WTC11 (cell line): Measurements from ENCODE around the gene DLAT. TPM values are rescaled to one million over a fixed set of nuclear protein-coding genes. Genes with fewer than 3 reads are reported as not detected.

Experiments used
- ATAC-seq: fragments of 200-7000 bp; cut with Tn5 transposase; 2 replicates; pipeline ENCODE4 v1.10.0; 2021; ENCODE audit warnings: mild to moderate bottlenecking, moderate library complexity
- CTCF ChIA-PET: fragments of 300-600 bp; sonication (Branson Sonifier 250); formaldehyde crosslinking; loops from one replicate; lab custom pipeline; 2021; ENCODE audit warnings: antibody characterized with exemption; lab: Charles Lee
- POLR2A ChIA-PET: fragments of 350-600 bp; sonication (Branson Sonifier 250); formaldehyde crosslinking; loops from one replicate; lab custom pipeline; 2021; ENCODE audit warnings: antibody characterized with exemption; lab: Charles Lee
- DNase-seq: peaks from one replicate; pipeline ENCODE4 v3.0.0; 2021; ENCODE audit warnings: low spot score
- H3K27ac Mint-ChIP-seq: 2 replicates; pipeline ENCODE4 v1.8.0; 2021; ENCODE audit warnings: mixed read lengths
- H3K27me3 Mint-ChIP-seq: 2 replicates; pipeline ENCODE4 v1.8.0; 2021; ENCODE audit warnings: low read depth, mild to moderate bottlenecking, moderate library complexity, mixed read lengths
- H3K36me3 Mint-ChIP-seq: 2 replicates; pipeline ENCODE4 v1.8.0; 2021; ENCODE audit warnings: mixed read lengths
- H3K4me1 Mint-ChIP-seq: 2 replicates; pipeline ENCODE4 v1.8.0; 2022; ENCODE audit warnings: mixed read lengths
- H3K4me3 Mint-ChIP-seq: 2 replicates; pipeline ENCODE4 v1.8.0; 2021; ENCODE audit warnings: mild to moderate bottlenecking, moderate library complexity, mixed read lengths
- H3K9me3 Mint-ChIP-seq: 2 replicates; pipeline ENCODE4 v1.8.0; 2021; ENCODE audit warnings: mixed read lengths
- ATF2 ChIP-seq: sonication (generic); formaldehyde crosslinking; IDR thresholded peaks from 2 replicates; pipeline ENCODE4 v1.8.1; 2022; ENCODE audit warnings: low read depth, missing genetic modification reagents, borderline replicate concordance
- CTCF ChIP-seq: fragments of 200-600 bp; IDR thresholded peaks from 2 replicates; pipeline ENCODE4 v1.8.0; 2022; ENCODE audit warnings: antibody characterized with exemption
- E2F1 ChIP-seq: sonication (generic); formaldehyde crosslinking; IDR thresholded peaks from 2 replicates; pipeline ENCODE4 v1.8.0; 2022; ENCODE audit warnings: mild to moderate bottlenecking, missing genetic modification reagents
- ELF4 ChIP-seq: sonication (generic); formaldehyde crosslinking; IDR thresholded peaks from 2 replicates; pipeline ENCODE4 v1.8.1; 2022; ENCODE audit warnings: low read depth, mild to moderate bottlenecking, moderate library complexity, missing genetic modification reagents
- ESRRA ChIP-seq: sonication (generic); formaldehyde crosslinking; IDR thresholded peaks from 2 replicates; pipeline ENCODE4 v1.8.1; 2022; ENCODE audit warnings: mild to moderate bottlenecking, missing genetic modification reagents, borderline replicate concordance
- GABPB1 ChIP-seq: sonication (generic); formaldehyde crosslinking; IDR thresholded peaks from 2 replicates; pipeline ENCODE4 v1.8.1; 2023; ENCODE audit warnings: mild to moderate bottlenecking, missing genetic modification reagents
- GRHL2 ChIP-seq: fragments of 250-450 bp; sonication (Bioruptor Pico); IDR thresholded peaks from 2 replicates; pipeline ENCODE4 v1.8.0; 2022; ENCODE audit warnings: mild to moderate bottlenecking, moderate library complexity; ENCODE audit not compliant: insufficient replicate concordance, severe bottlenecking
- IRF2 ChIP-seq: sonication (generic); formaldehyde crosslinking; IDR thresholded peaks from 2 replicates; pipeline ENCODE4 v1.8.0; 2022; ENCODE audit warnings: low read depth, missing genetic modification reagents, borderline replicate concordance
- JUN ChIP-seq: sonication (generic); formaldehyde crosslinking; IDR thresholded peaks from 2 replicates; pipeline ENCODE4 v1.8.0; 2023; ENCODE audit warnings: mild to moderate bottlenecking, missing genetic modification reagents
- MYBL2 ChIP-seq: sonication (generic); formaldehyde crosslinking; IDR thresholded peaks from 2 replicates; pipeline ENCODE4 v1.8.1; 2023; ENCODE audit warnings: mild to moderate bottlenecking, moderate library complexity, missing genetic modification reagents
- NFATC4 ChIP-seq: fragments of 250-450 bp; sonication (Bioruptor Pico); IDR thresholded peaks from 2 replicates; pipeline ENCODE4 v1.9.0; 2021; ENCODE audit warnings: mild to moderate bottlenecking
- NR2C2 ChIP-seq: sonication (generic); formaldehyde crosslinking; IDR thresholded peaks from 2 replicates; pipeline ENCODE4 v1.8.0; 2022; ENCODE audit warnings: mild to moderate bottlenecking, missing genetic modification reagents
- PRDM15 ChIP-seq: sonication (generic); formaldehyde crosslinking; IDR thresholded peaks from 2 replicates; pipeline ENCODE4 v1.8.0; 2022; ENCODE audit warnings: missing genetic modification reagents
- RELA ChIP-seq: sonication (generic); formaldehyde crosslinking; IDR thresholded peaks from 2 replicates; pipeline ENCODE4 v1.8.1; 2022; ENCODE audit warnings: missing genetic modification reagents, mild to moderate bottlenecking, borderline replicate concordance
- SMAD4 ChIP-seq: sonication (generic); formaldehyde crosslinking; IDR thresholded peaks from 2 replicates; pipeline ENCODE4 v1.8.0; 2022; ENCODE audit warnings: mild to moderate bottlenecking, missing genetic modification reagents
- SP1 ChIP-seq: sonication (generic); formaldehyde crosslinking; conservative IDR thresholded peaks from 2 replicates; pipeline ENCODE4 v1.8.1; 2022; ENCODE audit warnings: missing genetic modification reagents
- TCF7 ChIP-seq: sonication (generic); formaldehyde crosslinking; IDR thresholded peaks from 2 replicates; pipeline ENCODE4 v1.8.0; 2022; ENCODE audit warnings: mild to moderate bottlenecking, low read depth, missing genetic modification reagents, moderate library complexity
- ZNF263 ChIP-seq: sonication (generic); formaldehyde crosslinking; IDR thresholded peaks from 2 replicates; pipeline ENCODE4 v1.8.1; 2022; ENCODE audit warnings: low read depth, mild to moderate bottlenecking, moderate library complexity, missing genetic modification reagents
- ZNF425 ChIP-seq: fragments of 250-450 bp; sonication (Bioruptor Pico); conservative IDR thresholded peaks from 2 replicates; pipeline ENCODE4 v1.9.0; 2021; ENCODE audit warnings: mild to moderate bottlenecking
- total RNA-seq: library from RNA; stranded (reverse); gene quantifications from 3 replicates; pipeline ENCODE4 v1.2.3, GENCODE V29; 2021

DLAT gene
- total RNA-seq, 1 experiment from 2014 or later, result 60.4 TPM

- TF ChIP-seq PRDM15 (CRISPR knock-in tag) (no peak), CTCF (no peak), ESRRA (CRISPR knock-in tag) (no peak), RELA (CRISPR knock-in tag) (no peak), GABPB1 (CRISPR knock-in tag) (no peak)
Measured at GRCh38 chr11:112016088-112016764, 9.0 kb upstream of the DLAT start (continued).

GRCh38 chr11:112016765-112017376 lies 8.3 kb upstream of the DLAT start:
- Mint-ChIP-seq H3K27me3 (no peaks in the 10 kb centered on the region), H3K36me3 (peaks cover 4% of the 10 kb centered on the region; the same call in 1 of the 2 replicates), H3K4me3 (no peak overlapping the region), H3K9me3 (no peaks in the 10 kb centered on the region), H3K27ac (no peak overlapping the region), H3K4me1 (no peaks in the 10 kb centered on the region)
- DNase-seq (no peak), ATAC-seq (no peak)
- no peak for TF ChIP-seq NFATC4 (CRISPR knock-in tag)
- no peak for TF ChIP-seq JUN (CRISPR knock-in tag)
- no peak for TF ChIP-seq E2F1
- TF ChIP-seq GABPB1 (CRISPR knock-in tag), result no peak
- no peak for TF ChIP-seq NR2C2 (CRISPR knock-in tag)
- no peak for TF ChIP-seq ZNF425 (CRISPR knock-in tag)
- TF ChIP-seq PRDM15 (CRISPR knock-in tag), result no peak
- no peak for TF ChIP-seq GRHL2 (CRISPR knock-in tag)
- no peak for TF ChIP-seq ELF4
- TF ChIP-seq IRF2 (CRISPR knock-in tag), result no peak
- TF ChIP-seq SP1 (CRISPR knock-in tag), result no peak
- no peak for TF ChIP-seq ATF2 (CRISPR knock-in tag)
- TF ChIP-seq ZNF263 (CRISPR knock-in tag), result no peak
- TF ChIP-seq MYBL2 (CRISPR knock-in tag), result no peak
- no peak for TF ChIP-seq TCF7 (CRISPR knock-in tag)
- TF ChIP-seq SMAD4, result no peak
- ChIA-PET CTCF (interaction anchor here (1.0 kb wide), 1 partner anchor 85 kb away, joined by 3 read pairs; no protein-coding TSS in a partner anchor), POLR2A (interaction anchor here (0.5 kb wide), 1 partner anchor 87 kb away, joined by 4 read pairs; no protein-coding TSS in a partner anchor)
